H9 (cell line): Measurements from ENCODE around the gene CERS1. TPM values are rescaled to one million over a fixed set of nuclear protein-coding genes. Genes with fewer than 3 reads are reported as not detected.

Experiments
- DNase-seq: peaks from one replicate; pipeline ENCODE4 v3.0.0-alpha.2; 2017
- H2AFZ ChIP-seq: one replicate; pipeline ENCODE4 v1.6.1; 2013; ENCODE audit warnings: mild to moderate bottlenecking, low read length, control low read depth, moderate library complexity
- H2AK5ac ChIP-seq: 2 replicates; pipeline ENCODE4 v1.6.1; 2013; ENCODE audit warnings: low read length, control low read depth, mixed read lengths; ENCODE audit not compliant: insufficient read length
- H2BK120ac ChIP-seq: one replicate; pipeline ENCODE4 v1.6.1; 2013; ENCODE audit warnings: low read depth, mild to moderate bottlenecking, low read length, control low read depth, inconsistent platforms; ENCODE audit not compliant: poor library complexity, severe bottlenecking
- H2BK12ac ChIP-seq: 2 replicates; pipeline ENCODE4 v1.6.1; 2013; ENCODE audit warnings: low read length, control low read depth, mixed read lengths, low read depth; ENCODE audit not compliant: insufficient read length
- H2BK15ac ChIP-seq: 2 replicates; pipeline ENCODE4 v1.6.1; 2013; ENCODE audit warnings: low read depth, low read length, control low read depth
- H2BK20ac ChIP-seq: one replicate; pipeline ENCODE4 v1.6.1; 2013; ENCODE audit warnings: low read depth, mild to moderate bottlenecking, low read length, control low read depth, inconsistent platforms; ENCODE audit not compliant: poor library complexity, severe bottlenecking
- H2BK5ac ChIP-seq: 2 replicates; pipeline ENCODE4 v1.6.1; 2013; ENCODE audit warnings: low read length, control low read depth, mixed read lengths; ENCODE audit not compliant: insufficient read length
- H3K14ac ChIP-seq: 2 replicates; pipeline ENCODE4 v1.6.1; 2013; ENCODE audit warnings: low read length, control low read depth; ENCODE audit not compliant: insufficient read depth
- H3K18ac ChIP-seq: 2 replicates; pipeline ENCODE4 v1.6.1; 2013; ENCODE audit warnings: low read depth, mild to moderate bottlenecking, mixed read lengths, low read length, control low read depth; ENCODE audit not compliant: insufficient read length
- H3K23ac ChIP-seq: 2 replicates; pipeline ENCODE4 v1.6.1; 2013; ENCODE audit warnings: low read length, control low read depth, mixed read lengths, low read depth; ENCODE audit not compliant: insufficient read length
- H3K23me2 ChIP-seq: 2 replicates; pipeline ENCODE4 v1.6.1; 2013; ENCODE audit warnings: low read depth, mild to moderate bottlenecking, mixed read lengths, low read length, control low read depth; ENCODE audit not compliant: insufficient read length, poor library complexity, severe bottlenecking
- H3K27ac ChIP-seq: 2 replicates; pipeline ENCODE4 v1.5.1; 2013; ENCODE audit warnings: low read length, control low read depth, mixed read lengths, low read depth; ENCODE audit not compliant: insufficient read length
- H3K27me3 ChIP-seq: 2 replicates; pipeline ENCODE4 v1.6.1; 2013; ENCODE audit warnings: low read length, control low read depth, inconsistent platforms; ENCODE audit not compliant: insufficient read depth
- H3K4ac ChIP-seq: 2 replicates; pipeline ENCODE4 v1.6.1; 2013; ENCODE audit warnings: low read depth, mild to moderate bottlenecking, control low read depth, inconsistent platforms, low read length, moderate library complexity
- H3K4me1 ChIP-seq: 2 replicates; pipeline ENCODE4 v1.6.1; 2013; ENCODE audit warnings: low read length, control low read depth, inconsistent platforms; ENCODE audit not compliant: insufficient read depth
- H3K4me2 ChIP-seq: 2 replicates; pipeline ENCODE4 v1.6.1; 2013; ENCODE audit warnings: low read length, control low read depth, mixed read lengths; ENCODE audit not compliant: insufficient read length, insufficient read depth
- H3K56ac ChIP-seq: 2 replicates; pipeline ENCODE4 v1.6.1; 2013; ENCODE audit warnings: low read depth, mild to moderate bottlenecking, mixed read lengths, low read length, control low read depth; ENCODE audit not compliant: insufficient read length
- H3K79me1 ChIP-seq: 2 replicates; pipeline ENCODE4 v1.6.1; 2013; ENCODE audit warnings: low read depth, mild to moderate bottlenecking, moderate library complexity, low read length, control low read depth, inconsistent platforms; ENCODE audit not compliant: insufficient read depth, poor library complexity, severe bottlenecking
- H3K79me2 ChIP-seq: 2 replicates; pipeline ENCODE4 v1.6.1; 2013; ENCODE audit warnings: low read length, control low read depth, inconsistent platforms; ENCODE audit not compliant: insufficient read depth
- H3K9ac ChIP-seq: 2 replicates; pipeline ENCODE4 v1.6.1; 2013; ENCODE audit warnings: low read length, control low read depth, mixed read lengths; ENCODE audit not compliant: insufficient read length; ENCODE audit errors: extremely low read depth
- H3K9me3 ChIP-seq: one replicate; pipeline ENCODE4 v1.6.1; 2013; ENCODE audit warnings: low read depth, low read length, inconsistent platforms; ENCODE audit not compliant: control insufficient read depth
- H3T11ph ChIP-seq: one replicate; pipeline ENCODE4 v1.6.1; 2013; ENCODE audit warnings: mild to moderate bottlenecking, low read length, control low read depth, inconsistent platforms
- H4K20me1 ChIP-seq: one replicate; pipeline ENCODE4 v1.6.1; 2013; ENCODE audit not compliant: control insufficient read depth, insufficient read length, insufficient read depth
- H4K5ac ChIP-seq: 2 replicates; pipeline ENCODE4 v1.6.1; 2013; ENCODE audit warnings: low read depth, mild to moderate bottlenecking, mixed read lengths, low read length, control low read depth; ENCODE audit not compliant: insufficient read length
- H4K8ac ChIP-seq: replicated peaks from 2 replicates; pipeline ENCODE4 v1.6.1; 2013; ENCODE audit warnings: low read length, control low read depth, mixed read lengths, low read depth; ENCODE audit not compliant: insufficient read length
- H4K91ac ChIP-seq: 2 replicates; pipeline ENCODE4 v1.6.1; 2013; ENCODE audit warnings: low read depth, mild to moderate bottlenecking, moderate library complexity, mixed read lengths, low read length, control low read depth; ENCODE audit not compliant: insufficient read length
- H3K27ac Mint-ChIP-seq, 3 experiments: 2 replicates in 2 of 3; 3 replicates in 1 of 3; pipeline ENCODE4 v1.8.0; 2020 to 2021; ENCODE audit warnings: mixed read lengths in 3 of 3, mild to moderate bottlenecking in 1 of 3, moderate library complexity in 1 of 3
- H3K27me3 Mint-ChIP-seq: 2 replicates; pipeline ENCODE4 v1.8.0; 2021; ENCODE audit warnings: low read depth, mild to moderate bottlenecking, moderate library complexity, mixed read lengths
- H3K36me3 Mint-ChIP-seq, 3 experiments: 2 replicates in 2 of 3; 3 replicates in 1 of 3; pipeline ENCODE4 v1.8.0; 2020 to 2021; ENCODE audit warnings: low read depth in 3 of 3, mixed read lengths in 3 of 3; ENCODE audit not compliant: insufficient read depth in 1 of 3
- H3K4me1 Mint-ChIP-seq, 2 experiments: 2 replicates each; pipeline ENCODE4 v1.8.0; 2020; ENCODE audit warnings: mixed read lengths in 2 of 2
- H3K4me3 Mint-ChIP-seq, 2 experiments: 2 replicates in 1 of 2; 3 replicates in 1 of 2; pipeline ENCODE4 v1.8.0; 2020 to 2021; ENCODE audit warnings: mild to moderate bottlenecking in 2 of 2, mixed read lengths in 2 of 2, moderate library complexity in 1 of 2
- H3K9me3 Mint-ChIP-seq, 2 experiments: 2 replicates in 1 of 2; 3 replicates in 1 of 2; pipeline ENCODE4 v1.8.0; 2020; ENCODE audit warnings: mild to moderate bottlenecking in 2 of 2, mixed read lengths in 2 of 2, moderate library complexity in 1 of 2
- CTCF ChIP-seq: fragments of 200-600 bp; sonication (generic); conservative IDR thresholded peaks from 3 replicates; pipeline ENCODE4 v1.8.0; 2021; ENCODE audit warnings: antibody characterized with exemption, mild to moderate bottlenecking
- WGBS: extraction: QIAGEN DNeasy Blood & Tissue Kit; methylation state at CpG from one replicate; pipeline ENCODE4 v1.1.7; 2013; ENCODE audit warnings: missing lambda C conversion rate, low lambda C conversion rate, mixed read lengths; ENCODE audit not compliant: insufficient read length; ENCODE audit errors: extremely low coverage; 5-methylcytosine and 5-hydroxymethylcytosine counted together
- long read RNA-seq: library from polyadenylated mRNA; unstranded; transcript quantifications from one replicate; pipeline ENCODE4 v2.0.0, GENCODE V29; 2020
- total RNA-seq: library from RNA; stranded (reverse); gene quantifications from 2 replicates; pipeline ENCODE4 v1.2.1, GENCODE V29; 2021

Gene CERS1, protein sequence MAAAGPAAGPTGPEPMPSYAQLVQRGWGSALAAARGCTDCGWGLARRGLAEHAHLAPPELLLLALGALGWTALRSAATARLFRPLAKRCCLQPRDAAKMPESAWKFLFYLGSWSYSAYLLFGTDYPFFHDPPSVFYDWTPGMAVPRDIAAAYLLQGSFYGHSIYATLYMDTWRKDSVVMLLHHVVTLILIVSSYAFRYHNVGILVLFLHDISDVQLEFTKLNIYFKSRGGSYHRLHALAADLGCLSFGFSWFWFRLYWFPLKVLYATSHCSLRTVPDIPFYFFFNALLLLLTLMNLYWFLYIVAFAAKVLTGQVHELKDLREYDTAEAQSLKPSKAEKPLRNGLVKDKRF
- total RNA-seq = 19.3 and 20.3 TPM in 2 replicates
- long read RNA-seq, transcript CERS1-201 (6 exons, 2,094 nt) = major isoform, 5 of 7 reads
- long read RNA-seq, partial matches to known transcripts = 2 of 7 reads
- long read RNA-seq, other reads (novel, unspliced or antisense) = 0 of 7 reads

DNA sequence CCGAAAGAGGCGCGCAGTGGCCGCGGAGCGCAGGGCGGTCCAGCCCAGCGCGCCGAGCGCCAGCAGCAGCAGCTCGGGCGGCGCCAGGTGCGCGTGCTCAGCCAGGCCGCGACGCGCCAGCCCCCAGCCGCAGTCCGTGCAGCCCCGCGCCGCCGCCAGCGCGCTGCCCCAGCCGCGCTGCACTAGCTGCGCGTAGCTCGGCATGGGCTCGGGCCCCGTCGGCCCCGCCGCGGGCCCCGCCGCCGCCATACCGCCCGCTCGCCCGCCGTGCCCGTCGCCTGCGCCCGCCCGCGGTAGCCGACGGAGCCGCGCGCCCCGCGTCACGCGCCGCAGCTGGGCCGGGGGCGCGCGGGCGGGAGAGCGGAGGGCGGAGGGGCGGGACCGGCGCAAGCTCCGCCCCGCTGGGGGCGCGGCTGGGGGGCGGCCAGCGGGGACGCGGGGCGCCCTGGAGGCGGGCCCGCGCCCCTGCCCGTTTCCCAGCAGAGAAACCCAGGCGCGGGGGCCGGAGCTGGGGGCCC is at the start of gene CERS1:
TSS of gene CERS1 (minus strand) at position 335 of the 518 bp plus-strand sequence. CDS start at position 249, 86 bp downstream.
- no peak for TF ChIP-seq CTCF
- Histone ChIP-seq H3K4me2 (peak within 1 kb of the TSS; percentile 33), H2AK5ac (no peak within 1 kb of the TSS), H3K4ac (no peak within 1 kb of the TSS), H2BK20ac (no peak within 1 kb of the TSS), H2BK5ac (no peak within 1 kb of the TSS), H3K27ac (no peak within 1 kb of the TSS), H4K8ac (no peak within 1 kb of the TSS), H3K23me2 (peaks cover 7% of the 10 kb centered on the region), H3K9ac (no peak within 1 kb of the TSS), H4K20me1 (no peaks in the 10 kb centered on the region), H3T11ph (no peak within 1 kb of the TSS), H4K91ac (no peak within 1 kb of the TSS), H3K9me3 (no peaks in the 10 kb centered on the region), H3K79me1 (no peaks in the 10 kb centered on the region), H3K18ac (no peak within 1 kb of the TSS), H3K23ac (no peak within 1 kb of the TSS), H3K27me3 (no peaks in the 10 kb centered on the region; the same call in 1 of the 2 replicates), H2BK15ac (no peak within 1 kb of the TSS), H2BK120ac (no peak within 1 kb of the TSS), H3K14ac (peak within 1 kb of the TSS; percentile 16; the same call in 1 of the 2 replicates), H3K56ac (no peak within 1 kb of the TSS), H3K4me1 (no peaks in the 10 kb centered on the region), H3K79me2 (no peaks in the 10 kb centered on the region), H2BK12ac (no peak within 1 kb of the TSS), H2AFZ (no peak within 1 kb of the TSS), H4K5ac (no peak within 1 kb of the TSS)
- Mint-ChIP-seq H3K27me3 (peaks cover 17% of the 10 kb centered on the region), H3K27ac (no peak within 1 kb of the TSS; a peak in 1 of 7 replicates), H3K4me1 (peaks cover 0 to 10% of the 10 kb centered on the region in 2 experiments; a peak in 1 of 4 replicates), H3K36me3 (peaks cover 0 to 2% (median 0%) of the 10 kb centered on the region in 3 experiments; a peak in 4 of 7 replicates), H3K4me3 (peak within 1 kb of the TSS; percentile 78 to 89), H3K9me3 (no peaks in the 10 kb centered on the region)
- WGBS = no CpG with 5 or more reads among the region's 89 CpGs
- DNase-seq = no peak
